DMS53 treated with DMSO at 0.1 percent for 48 hours (cell line): ENCODE measurements around the gene PFKFB3.

Experiments used
- DNase-seq: peaks from one replicate; lab custom pipeline; 2025; ENCODE audit not compliant: unreplicated experiment; lab: John Stamatoyannopoulos, UW

Gene PFKFB3

GRCh38 chr10:6219494-6219836 lies 16.7 kb downstream of the PFKFB3 start:
- no peak for DNase-seq

GRCh38 chr10:6220418-6221191 lies 17.9 kb downstream of the PFKFB3 start:
- DNase-seq, result no peak

DNA sequence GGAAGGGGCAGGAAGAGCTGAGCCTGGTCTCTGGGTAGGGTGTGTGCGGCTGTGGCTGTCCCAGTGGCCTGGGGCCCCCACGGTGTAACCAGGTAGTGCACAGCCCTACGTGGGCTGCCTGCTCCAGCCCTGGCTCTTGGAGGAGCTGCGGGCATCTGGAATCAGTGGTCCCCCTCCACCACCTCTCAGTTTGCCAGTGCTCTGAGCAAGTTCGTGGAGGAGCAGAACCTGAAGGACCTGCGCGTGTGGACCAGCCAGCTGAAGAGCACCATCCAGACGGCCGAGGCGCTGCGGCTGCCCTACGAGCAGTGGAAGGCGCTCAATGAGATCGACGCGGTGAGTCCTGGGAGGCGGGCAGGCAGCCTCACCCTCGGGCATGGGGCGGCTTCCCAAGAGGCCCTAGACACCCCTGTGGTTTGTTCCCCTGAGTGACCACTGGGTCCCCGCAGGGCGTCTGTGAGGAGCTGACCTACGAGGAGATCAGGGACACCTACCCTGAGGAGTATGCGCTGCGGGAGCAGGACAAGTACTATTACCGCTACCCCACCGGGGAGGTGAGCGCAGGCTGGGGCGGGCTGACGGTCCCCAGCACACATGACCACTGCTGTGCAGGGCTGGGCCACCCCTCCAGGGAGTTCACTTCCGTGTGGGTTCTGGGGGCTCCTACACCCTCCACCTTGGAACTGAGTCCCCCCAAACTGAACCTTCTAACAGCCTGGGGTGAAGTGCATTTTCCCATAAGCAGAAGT lies 18.6 kb downstream of the PFKFB3 start:
- DNase-seq, result no peak

DNA sequence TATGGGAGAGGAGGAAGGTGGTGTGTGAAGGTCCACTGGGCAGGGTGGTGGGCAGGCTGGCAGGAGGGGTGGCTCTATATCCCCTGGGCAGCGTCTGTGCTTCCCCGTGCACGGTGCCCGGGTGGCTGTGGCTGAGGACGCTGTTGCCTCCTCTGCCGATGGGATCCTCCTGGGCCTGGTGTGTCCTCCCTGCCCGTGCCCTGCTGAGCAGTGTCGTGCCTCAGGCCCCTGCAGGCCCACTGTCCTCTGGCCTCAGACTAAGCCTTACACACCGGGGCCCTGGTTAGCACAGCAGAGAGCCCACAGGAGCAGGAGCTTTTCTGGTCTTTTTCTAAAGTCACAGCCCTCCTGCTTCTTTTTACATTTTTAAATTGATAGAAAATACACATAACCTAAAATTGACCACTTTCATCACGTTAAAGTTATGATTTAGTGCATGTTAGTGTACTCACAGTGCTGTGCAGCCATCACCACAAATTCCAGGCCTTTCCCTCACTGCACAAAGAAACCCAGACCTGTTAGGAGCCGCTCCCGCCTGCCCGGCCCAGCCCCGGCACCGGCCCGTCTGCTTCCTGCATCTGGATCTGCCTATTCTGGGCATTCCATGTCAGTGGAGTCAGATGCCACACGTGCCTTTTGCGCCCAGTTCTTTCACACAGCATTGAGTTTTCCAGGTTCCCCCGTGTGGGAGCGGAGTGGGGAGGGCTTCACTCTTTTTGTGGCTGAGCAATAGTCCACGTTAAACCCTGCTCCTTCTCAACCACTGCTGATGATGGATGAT lies 19.4 kb downstream of the PFKFB3 start:
- DNase-seq, result no peak

- DNase-seq, result no peak
Observed at GRCh38 chr10:6222755-6223154, 20.0 kb downstream of the PFKFB3 start.

- DNase-seq, result no peak
Observed at GRCh38 chr10:6223981-6224380, 21.2 kb downstream of the PFKFB3 start.

DNA sequence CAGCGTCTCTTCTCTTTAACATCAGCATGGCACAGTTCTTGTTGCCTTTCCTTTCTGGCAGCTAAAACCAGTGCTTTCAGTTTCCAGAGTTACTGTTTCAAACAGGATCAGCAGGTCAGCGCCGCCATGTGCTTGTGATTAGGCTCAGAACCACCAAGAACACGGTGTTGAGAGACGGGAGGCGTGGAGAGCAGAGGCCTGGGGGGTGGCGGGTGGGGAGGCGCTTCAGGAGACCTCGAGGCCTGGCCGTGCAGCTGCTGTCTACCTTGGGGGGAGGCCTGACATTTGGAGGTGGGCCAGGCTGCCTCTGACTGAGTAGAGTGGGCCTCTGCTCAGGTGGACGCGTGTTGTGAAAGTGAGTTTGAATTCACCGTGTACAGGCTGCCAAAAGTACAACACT lies 22.0 kb downstream of the PFKFB3 start:
- DNase-seq, result no peak

DNA sequence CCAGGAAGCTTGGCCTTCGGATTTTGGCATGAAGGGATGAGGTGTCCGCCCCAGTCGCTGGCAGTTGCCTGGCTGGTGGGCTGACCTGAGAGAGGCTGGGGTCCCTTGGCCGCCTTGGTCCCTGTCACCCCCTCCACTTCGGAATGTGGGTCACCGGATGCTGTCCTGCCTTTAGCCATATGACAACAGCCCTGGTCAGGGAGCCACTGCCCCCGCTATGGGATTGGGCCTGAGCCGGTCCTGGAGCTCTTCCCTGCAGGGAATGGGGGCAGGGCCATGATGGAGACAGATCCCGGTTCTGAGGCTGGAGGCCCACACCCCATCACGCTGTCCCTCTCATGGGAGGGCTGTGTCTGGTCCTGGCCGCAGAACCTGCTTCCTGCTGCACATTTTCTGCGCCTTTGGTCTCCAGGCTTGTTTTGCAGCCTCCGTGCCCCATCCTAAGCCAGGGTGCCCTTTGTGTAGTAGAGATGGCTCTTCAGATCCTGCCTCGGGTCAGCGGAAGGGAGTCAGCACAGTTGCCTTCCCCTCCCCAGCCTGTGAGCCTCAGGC lies 22.6 kb downstream of the PFKFB3 start:
- DNase-seq, result no peak

GRCh38 chr10:6226216-6226615 lies 23.5 kb downstream of the PFKFB3 start:
- DNase-seq, result no peak

- DNase-seq, result no peak
Observed at GRCh38 chr10:6227346-6227745, 24.6 kb downstream of the PFKFB3 start.

- DNase-seq, result no peak
Observed at GRCh38 chr10:6228010-6228511, 25.3 kb downstream of the PFKFB3 start.

DNA sequence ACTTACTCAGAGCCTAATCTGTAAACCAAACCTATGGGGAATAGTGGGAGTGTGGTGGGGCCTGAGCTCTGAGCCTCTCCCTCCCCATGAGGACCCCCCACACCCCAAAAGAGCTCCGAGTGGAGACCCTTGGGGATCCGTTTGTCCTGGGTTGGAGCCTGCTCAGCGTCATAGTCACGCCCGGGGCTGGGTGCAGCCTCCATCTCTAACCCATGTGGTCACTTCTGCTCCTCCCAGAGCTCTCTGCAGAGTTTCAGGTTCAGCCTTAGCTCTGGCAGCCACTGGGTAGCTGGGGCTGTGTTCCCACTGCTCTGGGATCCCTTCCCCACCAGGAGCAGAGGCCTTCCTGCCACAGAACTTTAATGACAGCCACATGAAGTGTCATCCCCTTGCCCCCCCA lies 25.9 kb downstream of the PFKFB3 start:
- no peak for DNase-seq

GRCh38 chr10:6229290-6229689 lies 26.6 kb downstream of the PFKFB3 start:
- DNase-seq, result no peak

DNA sequence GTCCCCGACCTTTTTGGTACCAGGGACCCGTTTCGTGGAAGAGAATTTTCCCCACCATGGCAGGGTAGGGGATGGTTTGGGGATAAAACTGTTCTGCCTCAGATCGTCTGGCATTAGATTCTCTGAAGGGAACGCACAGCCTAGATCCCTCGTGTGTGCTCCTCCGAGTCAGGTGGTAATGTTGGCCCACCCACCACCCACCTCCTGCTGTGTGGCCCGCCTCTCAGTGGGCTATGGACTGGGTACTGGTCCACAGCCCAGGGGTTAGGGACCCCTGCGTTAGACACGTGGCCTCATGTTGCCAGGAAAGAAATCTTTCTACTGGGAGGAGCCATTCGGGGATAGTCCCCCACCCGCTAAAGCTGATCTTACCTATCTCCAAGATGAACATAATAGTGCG lies 27.0 kb downstream of the PFKFB3 start:
- DNase-seq, result no peak

DNA sequence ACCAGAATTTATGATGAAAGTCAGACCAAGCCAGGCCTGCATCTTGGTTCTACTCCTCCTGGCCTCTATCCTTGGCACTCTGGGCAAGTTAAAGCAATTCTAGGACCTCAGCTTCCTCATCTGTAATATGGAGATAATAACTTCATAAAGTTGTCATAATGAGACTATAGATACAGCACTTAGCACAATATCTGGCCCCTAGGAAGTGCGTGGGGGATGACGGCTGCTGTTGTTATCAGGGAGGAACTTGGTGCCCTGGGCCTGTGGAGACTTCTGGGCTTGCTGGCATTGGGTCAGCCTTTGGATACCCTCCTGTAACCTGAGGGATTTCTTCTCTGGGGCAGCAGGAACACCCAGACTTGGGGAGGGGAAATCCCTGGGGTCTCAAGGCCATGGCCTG lies 27.6 kb downstream of the PFKFB3 start:
- no peak for DNase-seq

GRCh38 chr10:6231146-6231545 lies 28.4 kb downstream of the PFKFB3 start:
- DNase-seq, result no peak

GRCh38 chr10:6231730-6232129 lies 29.0 kb downstream of the PFKFB3 start:
- no peak for DNase-seq

DNA sequence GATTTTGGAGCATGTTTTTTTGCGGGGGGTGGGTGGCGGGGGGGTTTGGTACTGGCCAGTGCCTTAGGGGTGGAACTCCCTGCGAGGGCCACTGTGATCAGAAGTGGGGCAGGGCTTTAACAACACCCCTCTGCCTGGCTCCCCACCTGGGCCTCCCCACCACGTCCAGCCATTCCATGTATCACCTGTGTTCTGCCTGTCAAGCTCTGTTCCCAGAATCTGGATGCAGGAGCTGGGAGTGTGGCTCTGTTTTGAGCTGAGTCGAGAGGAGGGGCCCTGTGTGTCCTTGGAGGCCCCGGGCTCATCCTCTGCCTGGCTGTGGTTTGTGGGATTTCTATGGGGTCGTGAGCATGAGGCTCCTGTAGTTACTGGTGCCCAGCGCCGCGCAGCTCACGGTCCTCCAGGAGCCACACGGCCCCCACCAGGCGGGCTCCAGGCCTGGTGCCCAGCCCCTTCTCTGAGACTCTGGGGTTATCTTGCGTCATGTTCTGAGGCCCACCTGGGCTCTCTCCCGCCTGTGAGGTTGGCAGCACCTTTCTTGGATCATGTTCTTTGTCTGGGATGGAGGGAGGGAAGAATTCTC lies 29.6 kb downstream of the PFKFB3 start:
- no peak for DNase-seq

DNA sequence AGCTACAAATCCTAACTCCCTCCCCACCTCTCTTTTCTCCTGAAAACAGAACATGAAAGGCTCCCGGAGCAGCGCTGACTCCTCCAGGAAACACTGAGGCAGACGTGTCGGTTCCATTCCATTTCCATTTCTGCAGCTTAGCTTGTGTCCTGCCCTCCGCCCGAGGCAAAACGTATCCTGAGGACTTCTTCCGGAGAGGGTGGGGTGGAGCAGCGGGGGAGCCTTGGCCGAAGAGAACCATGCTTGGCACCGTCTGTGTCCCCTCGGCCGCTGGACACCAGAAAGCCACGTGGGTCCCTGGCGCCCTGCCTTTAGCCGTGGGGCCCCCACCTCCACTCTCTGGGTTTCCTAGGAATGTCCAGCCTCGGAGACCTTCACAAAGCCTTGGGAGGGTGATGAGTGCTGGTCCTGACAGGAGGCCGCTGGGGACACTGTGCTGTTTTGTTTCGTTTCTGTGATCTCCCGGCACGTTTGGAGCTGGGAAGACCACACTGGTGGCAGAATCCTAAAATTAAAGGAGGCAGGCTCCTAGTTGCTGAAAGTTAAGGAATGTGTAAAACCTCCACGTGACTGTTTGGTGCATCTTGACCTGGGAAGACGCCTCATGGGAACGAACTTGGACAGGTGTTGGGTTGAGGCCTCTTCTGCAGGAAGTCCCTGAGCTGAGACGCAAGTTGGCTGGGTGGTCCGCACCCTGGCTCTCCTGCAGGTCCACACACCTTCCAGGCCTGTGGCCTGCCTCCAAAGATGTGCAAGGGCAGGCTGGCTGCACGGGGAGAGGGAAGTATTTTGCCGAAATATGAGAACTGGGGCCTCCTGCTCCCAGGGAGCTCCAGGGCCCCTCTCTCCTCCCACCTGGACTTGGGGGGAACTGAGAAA lies 30.4 kb downstream of the PFKFB3 start:
- no peak for DNase-seq

- no peak for DNase-seq
Observed at GRCh38 chr10:6233725-6234277, 31.1 kb downstream of the PFKFB3 start.
